Activated naive CD8-positive, alpha-beta T cell treated with anti-CD3 and anti-CD28 coated beads, Interleukin-2, amount 10 ng/mL, durations not matched to agents 7 days and 5 days (primary cell): ENCODE measurements around the gene XG. TPM values are rescaled to one million over a fixed set of nuclear protein-coding genes. Genes with fewer than 3 reads are reported as not detected.
"Not testable (repeated sequence)": the region's sequence is repeated elsewhere in the genome, so short reads cannot be mapped to it uniquely, and the experiment has no call there.

Experiments
- ATAC-seq: fragments of 150-1000 bp; cut with Tn5 transposase; one replicate; pipeline ENCODE4 v1.10.0; 2021; ENCODE audit warnings: low read depth, moderate library complexity
- POLR2A ChIA-PET: fragments of 350-600 bp; sonication (Branson Sonifier 250); formaldehyde crosslinking; loops from one replicate; lab custom pipeline; 2021; ENCODE audit warnings: antibody characterized with exemption; lab: Charles Lee
- DNase-seq: peaks from one replicate; pipeline ENCODE4 v3.0.0; 2021
- H3K27ac Mint-ChIP-seq: one replicate; pipeline ENCODE4 v1.8.0; 2022; ENCODE audit warnings: mild to moderate bottlenecking, mixed read lengths
- H3K27me3 Mint-ChIP-seq: one replicate; pipeline ENCODE4 v1.8.0; 2022; ENCODE audit warnings: mild to moderate bottlenecking, moderate library complexity, mixed read lengths
- H3K36me3 Mint-ChIP-seq: one replicate; pipeline ENCODE4 v1.8.0; 2021; ENCODE audit warnings: mild to moderate bottlenecking, mixed read lengths
- H3K4me1 Mint-ChIP-seq: one replicate; pipeline ENCODE4 v1.8.0; 2021; ENCODE audit warnings: mixed read lengths
- H3K4me3 Mint-ChIP-seq: one replicate; pipeline ENCODE4 v1.8.0; 2022; ENCODE audit warnings: mild to moderate bottlenecking, moderate library complexity, mixed read lengths
- H3K9me3 Mint-ChIP-seq: one replicate; pipeline ENCODE4 v1.8.0; 2021; ENCODE audit warnings: mixed read lengths
- total RNA-seq, 2 experiments: library from RNA; stranded (reverse); gene quantifications; one replicate each; pipeline ENCODE4 v1.2.3, GENCODE V29; 2021

XG gene
- total RNA-seq, 2 experiments from 2014 or later = 0.43 TPM; not detected in 1

DNA sequence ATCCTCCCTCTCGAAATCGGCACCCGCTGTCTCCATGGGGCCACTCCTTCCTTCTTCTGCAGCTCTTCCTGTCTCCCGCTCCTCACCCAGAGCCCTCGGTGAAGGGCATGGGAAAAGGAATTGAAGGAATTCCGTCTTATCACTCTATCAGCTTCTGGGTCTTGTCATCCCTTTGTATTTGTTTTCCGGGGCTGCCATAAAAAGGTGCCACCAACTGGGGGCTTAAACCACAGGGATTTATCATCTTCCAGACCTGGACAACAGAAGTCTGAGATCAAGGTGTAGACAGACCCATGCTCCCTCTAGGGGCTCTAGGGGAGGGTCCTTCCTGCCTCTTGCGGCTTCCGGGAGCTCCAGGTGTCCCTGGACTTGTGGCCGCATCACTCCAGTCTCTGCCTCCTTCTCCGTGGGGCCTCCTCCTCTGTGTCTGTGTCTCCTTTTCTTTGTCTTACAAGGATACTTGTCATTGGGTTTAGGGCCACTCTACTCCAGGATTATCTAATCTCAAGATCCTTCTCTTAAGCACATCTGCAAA lies 36.7 kb upstream of the XG start:
- H3K4me1 Mint-ChIP-seq = peaks cover 38% of the 10 kb centered on the region
- no peak overlapping the region for H3K27ac Mint-ChIP-seq
- no peak overlapping the region for H3K4me3 Mint-ChIP-seq
- H3K36me3 Mint-ChIP-seq = peaks cover 55% of the 10 kb centered on the region
- DNase-seq (no peak), ATAC-seq (no peak)
- no peaks in the 10 kb centered on the region for H3K27me3 Mint-ChIP-seq
- POLR2A ChIA-PET = no interaction called here
- peaks cover 1% of the 10 kb centered on the region for H3K9me3 Mint-ChIP-seq

DNA sequence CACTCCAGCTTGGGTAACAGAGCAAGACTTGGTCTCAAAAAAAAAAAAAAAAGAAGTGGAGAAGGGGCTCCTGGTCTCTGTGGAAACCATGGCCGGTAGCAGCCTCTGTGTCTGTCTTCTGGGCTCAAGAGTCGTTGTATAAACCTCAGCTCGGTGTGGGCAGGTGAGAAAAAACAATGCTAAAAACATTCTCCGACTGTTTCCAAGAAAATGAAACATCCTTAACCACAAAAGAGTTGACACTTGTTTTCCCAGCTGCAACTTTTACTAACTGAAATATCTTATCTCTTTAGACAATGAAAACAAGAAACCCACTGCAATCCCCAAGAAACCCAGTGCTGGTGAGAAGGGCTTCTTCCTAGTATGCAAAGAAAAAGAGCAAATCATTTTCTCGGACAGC lies 34.5 kb upstream of the XG start:
- Mint-ChIP-seq H3K9me3 (peaks cover 1% of the 10 kb centered on the region), H3K27me3 (no peaks in the 10 kb centered on the region), H3K27ac (peak overlapping the region; percentile 32), H3K4me3 (no peak overlapping the region), H3K4me1 (peaks cover 30% of the 10 kb centered on the region), H3K36me3 (peaks cover 55% of the 10 kb centered on the region)
- POLR2A ChIA-PET = no interaction called here
- no peak for DNase-seq
- no peak for ATAC-seq

DNA sequence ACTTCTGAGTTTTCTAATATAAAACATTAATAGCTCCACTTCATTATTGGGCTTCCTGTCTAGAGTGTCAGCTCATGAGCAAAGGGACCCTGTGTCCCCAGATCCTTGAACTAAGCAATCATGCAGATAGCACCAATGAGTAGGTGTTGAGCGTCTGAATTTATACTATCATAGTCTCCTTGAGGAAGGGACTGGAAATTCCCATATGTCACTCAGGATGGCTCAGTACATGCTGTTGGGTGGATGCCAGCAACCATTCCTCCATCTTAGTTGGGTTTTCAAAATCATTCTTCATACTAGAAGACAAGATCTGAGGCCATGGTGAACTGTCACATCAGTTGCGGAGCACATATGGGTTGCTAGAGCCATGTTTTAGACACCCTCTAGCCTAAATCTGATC lies 33.0 kb upstream of the XG start:
- DNase-seq = no peak
- no peak overlapping the region for H3K27ac Mint-ChIP-seq
- H3K36me3 Mint-ChIP-seq = peaks cover 65% of the 10 kb centered on the region
- no peak overlapping the region for H3K4me3 Mint-ChIP-seq
- peaks cover 28% of the 10 kb centered on the region for H3K4me1 Mint-ChIP-seq
- no peaks in the 10 kb centered on the region for H3K27me3 Mint-ChIP-seq
- peaks cover 1% of the 10 kb centered on the region for H3K9me3 Mint-ChIP-seq
- POLR2A ChIA-PET = no interaction called here
- no peak for ATAC-seq

DNA sequence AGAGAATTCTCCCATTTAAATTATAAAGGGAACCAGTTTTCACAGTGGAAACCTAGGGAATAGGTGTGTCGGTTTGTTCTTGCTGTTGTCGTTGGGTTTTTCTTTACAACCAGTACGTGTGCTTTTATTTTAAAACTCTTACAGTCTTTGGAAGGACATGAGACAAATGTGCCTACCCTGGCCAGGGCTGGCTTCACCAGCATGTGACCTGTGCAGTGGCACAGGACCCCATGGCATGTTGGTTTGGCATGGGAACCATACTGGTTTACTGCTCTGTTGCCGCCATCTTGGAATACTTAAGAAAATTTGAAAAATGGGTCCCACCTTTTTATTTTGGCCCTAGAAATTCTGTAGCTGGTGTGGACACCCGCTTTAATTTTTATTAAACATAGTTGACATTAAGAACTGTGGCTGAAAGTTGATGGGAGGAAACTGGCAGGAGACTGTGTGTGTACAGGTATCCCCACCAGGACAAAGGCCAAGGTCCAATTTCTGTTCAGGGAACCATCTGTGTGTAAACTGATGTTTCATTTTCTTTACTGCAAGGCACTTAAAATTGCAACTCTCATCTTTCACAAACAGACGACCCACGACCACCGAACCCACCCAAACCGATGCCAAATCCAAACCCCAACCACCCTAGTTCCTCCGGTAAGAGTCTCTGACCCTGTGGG lies 31.9 kb upstream of the XG start:
- Mint-ChIP-seq H3K27me3 (no peaks in the 10 kb centered on the region), H3K36me3 (peaks cover 62% of the 10 kb centered on the region), H3K9me3 (peaks cover 1% of the 10 kb centered on the region), H3K4me3 (no peak overlapping the region), H3K27ac (no peak overlapping the region), H3K4me1 (peaks cover 19% of the 10 kb centered on the region)
- ATAC-seq = no peak
- POLR2A ChIA-PET = no interaction called here
- DNase-seq = no peak

DNA sequence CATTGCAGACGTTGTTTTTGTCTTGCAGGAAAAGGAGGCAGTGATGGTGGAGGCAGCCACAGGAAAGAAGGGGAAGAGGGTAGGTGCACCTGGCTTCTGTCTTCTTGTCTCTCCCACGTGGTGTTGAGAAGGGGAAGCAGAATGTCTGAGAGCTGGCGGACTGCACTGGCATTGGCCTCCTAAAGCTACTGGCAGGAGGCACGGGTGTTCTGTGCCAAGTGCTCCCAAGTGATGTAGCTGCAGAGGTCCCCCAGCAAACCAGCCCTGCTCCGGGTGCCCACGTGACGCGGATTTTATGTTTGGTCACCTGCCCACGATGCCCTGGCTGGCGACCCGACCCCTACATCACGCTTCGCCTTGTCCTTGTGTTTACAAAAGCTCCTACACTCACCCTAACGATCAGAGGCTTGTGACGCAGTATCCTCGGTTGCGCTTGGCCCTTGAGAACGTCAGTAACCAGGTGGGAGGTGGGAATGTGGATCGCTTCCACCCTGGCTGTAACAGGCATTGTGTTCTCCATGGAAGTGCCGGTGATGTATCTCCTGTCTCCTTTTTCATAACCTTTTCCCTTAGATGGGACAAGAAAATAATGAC lies 28.5 kb upstream of the XG start:
- Mint-ChIP-seq H3K4me3 (no peak overlapping the region), H3K27ac (no peak overlapping the region), H3K27me3 (no peaks in the 10 kb centered on the region), H3K9me3 (peaks cover 1% of the 10 kb centered on the region), H3K4me1 (no peaks in the 10 kb centered on the region), H3K36me3 (peaks cover 56% of the 10 kb centered on the region)
- POLR2A ChIA-PET = no interaction called here
- ATAC-seq (no peak), DNase-seq (no peak)

DNA sequence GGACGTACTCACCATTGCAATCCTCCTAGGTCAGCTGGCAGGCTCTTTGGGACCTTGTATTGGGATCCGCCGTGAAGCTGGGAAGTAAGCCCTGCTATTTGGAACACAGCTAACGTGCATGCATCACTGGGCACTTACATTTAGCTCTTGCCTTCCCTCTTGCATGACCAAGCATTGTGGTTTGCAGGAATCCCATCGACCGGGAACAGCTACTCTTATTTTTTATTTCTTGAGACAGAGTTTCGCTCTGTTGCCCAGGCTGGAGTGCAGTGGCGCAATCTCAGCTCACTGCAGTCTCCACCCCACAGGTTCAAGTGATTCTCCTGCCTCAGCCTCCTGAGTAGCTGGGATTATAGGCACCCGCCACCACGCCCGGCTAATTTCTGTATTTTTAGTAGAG lies 24.6 kb upstream of the XG start:
- ATAC-seq, H3K27me3 Mint-ChIP-seq, POLR2A ChIA-PET, H3K27ac Mint-ChIP-seq, DNase-seq, H3K4me1 Mint-ChIP-seq, H3K4me3 Mint-ChIP-seq, H3K9me3 Mint-ChIP-seq: not testable (repeated sequence)
- peaks cover 59% of the 10 kb centered on the region for H3K36me3 Mint-ChIP-seq

DNA sequence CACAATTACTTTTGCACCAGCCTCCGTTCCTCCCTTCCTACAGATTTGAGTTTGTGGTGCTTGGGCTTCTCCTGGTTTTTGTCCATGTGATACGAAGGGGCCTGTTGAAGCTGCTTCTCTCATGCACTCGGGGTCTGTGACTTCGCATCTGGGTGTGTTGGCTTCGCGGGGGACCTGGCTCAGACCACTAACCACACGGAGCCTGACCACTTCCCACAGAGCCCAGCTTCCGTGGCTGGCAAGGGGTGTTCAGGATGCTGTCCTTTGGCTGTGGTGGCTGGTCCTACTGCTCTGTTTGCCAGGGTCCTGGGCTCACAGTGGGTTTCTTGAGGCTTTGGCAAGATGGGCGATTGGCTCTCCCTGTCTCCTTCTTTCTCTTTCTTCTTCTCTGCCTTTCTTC lies 19.8 kb upstream of the XG start:
- Mint-ChIP-seq H3K27ac (peak overlapping the region; percentile 60), H3K27me3 (no peaks in the 10 kb centered on the region), H3K4me1 (peaks cover 8% of the 10 kb centered on the region), H3K9me3 (no peaks in the 10 kb centered on the region), H3K4me3 (no peak overlapping the region), H3K36me3 (peaks cover 74% of the 10 kb centered on the region)
- no peak for ATAC-seq
- DNase-seq = peak; percentile 38
- POLR2A ChIA-PET = no interaction called here

DNA sequence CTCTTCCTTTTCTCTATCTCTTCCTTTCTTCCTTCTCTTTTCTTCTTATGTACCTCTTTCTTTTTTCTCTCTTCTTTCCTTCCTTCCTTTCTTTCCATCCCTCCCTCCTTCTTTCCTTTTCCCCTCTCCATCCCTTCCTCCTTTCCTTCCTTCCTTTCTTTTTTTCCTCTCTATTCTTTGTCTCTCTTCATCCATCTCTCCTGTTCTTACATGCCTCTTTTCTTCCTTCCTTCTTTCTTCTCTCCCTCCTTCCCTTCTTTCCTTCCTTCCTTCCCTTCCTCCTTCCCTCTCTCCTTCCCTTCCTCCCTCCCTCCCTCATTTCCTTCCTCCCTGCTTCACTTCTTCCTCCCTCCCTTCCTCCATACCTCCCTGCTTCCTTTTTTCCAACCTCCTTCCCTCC lies 19.2 kb upstream of the XG start:
- Mint-ChIP-seq H3K4me3 (no peak overlapping the region), H3K27ac (no peak overlapping the region), H3K4me1 (peaks cover 8% of the 10 kb centered on the region), H3K27me3 (no peaks in the 10 kb centered on the region), H3K9me3 (no peaks in the 10 kb centered on the region), H3K36me3 (peaks cover 71% of the 10 kb centered on the region)
- no peak for DNase-seq
- POLR2A ChIA-PET = no interaction called here
- ATAC-seq = no peak

DNA sequence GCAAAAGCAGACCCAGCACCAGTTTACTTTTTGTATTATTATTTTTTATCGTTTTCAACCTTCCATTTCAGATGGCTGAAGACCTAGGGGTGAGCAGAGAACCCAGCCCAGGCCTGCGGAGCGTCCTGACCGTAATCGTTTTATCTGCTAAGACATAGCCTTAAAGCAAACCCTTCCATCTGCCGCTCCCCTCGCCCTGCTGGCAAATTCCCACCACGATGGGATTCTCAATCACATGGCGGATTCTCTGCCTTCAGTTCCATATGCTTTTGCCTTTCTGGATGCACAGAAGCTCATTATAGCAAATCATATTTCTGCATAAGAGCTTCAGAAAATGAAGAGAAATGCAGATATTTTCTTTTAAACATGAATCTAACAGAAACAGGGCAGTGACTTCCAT lies 18.6 kb upstream of the XG start:
- Mint-ChIP-seq H3K9me3 (no peaks in the 10 kb centered on the region), H3K27ac (no peak overlapping the region), H3K27me3 (no peaks in the 10 kb centered on the region), H3K4me1 (peaks cover 8% of the 10 kb centered on the region), H3K36me3 (peaks cover 68% of the 10 kb centered on the region), H3K4me3 (no peak overlapping the region)
- no peak for ATAC-seq
- no peak for DNase-seq
- POLR2A ChIA-PET = no interaction called here

DNA sequence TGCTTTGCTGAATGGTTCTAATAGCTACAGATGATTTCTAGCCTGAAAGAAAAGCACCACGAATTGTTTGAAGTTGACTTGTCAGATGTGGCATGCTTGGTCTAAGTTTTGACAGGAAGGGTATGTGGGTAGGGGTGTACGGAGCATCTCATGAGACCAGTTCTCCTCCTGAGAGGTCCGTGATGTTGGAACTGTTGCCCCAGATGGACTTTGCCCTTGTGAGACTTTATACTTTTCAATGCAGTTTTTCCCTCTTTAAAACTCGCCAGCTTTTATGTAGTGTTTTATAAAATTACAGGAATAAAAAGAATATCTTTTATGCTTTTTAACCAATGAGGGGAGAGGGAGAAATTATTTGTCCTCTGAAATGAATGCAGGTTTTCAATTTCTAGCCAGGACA lies 16.6 kb upstream of the XG start:
- no peak overlapping the region for H3K4me3 Mint-ChIP-seq
- H3K36me3 Mint-ChIP-seq = peaks cover 63% of the 10 kb centered on the region
- H3K27ac Mint-ChIP-seq = no peak overlapping the region
- DNase-seq (no peak), ATAC-seq (no peak)
- POLR2A ChIA-PET = no interaction called here
- H3K27me3 Mint-ChIP-seq = no peaks in the 10 kb centered on the region
- H3K4me1 Mint-ChIP-seq = peaks cover 8% of the 10 kb centered on the region
- H3K9me3 Mint-ChIP-seq = no peaks in the 10 kb centered on the region

DNA sequence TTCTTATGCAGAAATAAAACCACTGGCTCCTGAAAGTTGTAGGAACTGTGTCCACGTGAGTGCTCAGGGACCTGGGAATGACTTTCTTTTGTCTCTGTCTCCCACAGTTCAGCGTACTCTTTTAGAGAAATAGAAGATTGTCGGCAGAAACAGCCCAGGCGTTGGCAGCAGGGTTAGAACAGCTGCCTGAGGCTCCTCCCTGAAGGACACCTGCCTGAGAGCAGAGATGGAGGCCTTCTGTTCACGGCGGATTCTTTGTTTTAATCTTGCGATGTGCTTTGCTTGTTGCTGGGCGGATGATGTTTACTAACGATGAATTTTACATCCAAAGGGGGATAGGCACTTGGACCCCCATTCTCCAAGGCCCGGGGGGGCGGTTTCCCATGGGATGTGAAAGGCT lies 11.2 kb upstream of the XG start:
- no peak overlapping the region for H3K4me3 Mint-ChIP-seq
- H3K36me3 Mint-ChIP-seq = peaks cover 50% of the 10 kb centered on the region
- ATAC-seq = no peak
- no peak for DNase-seq
- H3K27me3 Mint-ChIP-seq = no peaks in the 10 kb centered on the region
- no peaks in the 10 kb centered on the region for H3K9me3 Mint-ChIP-seq
- no peak overlapping the region for H3K27ac Mint-ChIP-seq
- no peaks in the 10 kb centered on the region for H3K4me1 Mint-ChIP-seq
- POLR2A ChIA-PET = no interaction called here

DNA sequence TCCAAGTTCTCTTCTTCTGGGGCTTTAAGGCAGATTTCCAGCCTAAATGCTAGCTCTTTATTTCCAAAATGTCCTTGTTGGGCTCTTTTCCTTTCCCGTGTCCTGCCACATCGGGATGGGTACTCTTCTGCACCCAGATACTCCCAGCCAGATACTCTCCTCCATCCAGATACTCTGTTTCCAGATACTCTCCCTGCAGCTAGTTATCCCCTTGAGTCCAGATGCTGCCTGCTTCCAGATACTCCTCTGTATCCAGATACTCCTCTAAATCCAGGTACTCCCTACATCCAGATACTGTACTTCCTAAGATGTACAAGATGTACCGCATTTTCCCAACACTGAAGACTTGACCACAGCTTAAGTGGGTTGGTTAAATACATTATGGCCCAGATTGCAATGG lies 10.5 kb upstream of the XG start:
- Mint-ChIP-seq H3K27ac (no peak overlapping the region), H3K36me3 (peaks cover 45% of the 10 kb centered on the region), H3K4me1 (no peaks in the 10 kb centered on the region), H3K27me3 (no peaks in the 10 kb centered on the region), H3K4me3 (no peak overlapping the region), H3K9me3 (no peaks in the 10 kb centered on the region)
- no peak for ATAC-seq
- POLR2A ChIA-PET = no interaction called here
- no peak for DNase-seq

DNA sequence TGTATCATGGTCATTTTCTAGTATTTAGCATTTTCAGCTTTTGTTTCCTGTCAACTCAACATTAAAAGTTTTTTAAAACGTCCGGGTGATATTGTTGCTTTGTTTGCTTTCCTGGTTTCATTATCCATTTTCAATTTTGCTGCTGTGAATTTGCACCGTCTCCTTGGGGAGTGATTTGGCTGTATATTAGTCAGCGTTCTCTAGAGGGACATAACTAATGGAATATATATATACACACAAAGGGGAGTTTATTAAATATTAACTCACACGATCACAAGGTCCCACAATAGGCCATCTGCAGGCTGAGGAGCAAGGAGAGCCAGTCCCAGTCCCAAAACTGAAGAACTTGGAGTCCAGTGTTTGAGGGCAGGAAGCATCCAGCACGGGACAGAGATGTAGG lies 5.6 kb upstream of the XG start:
- H3K4me3 Mint-ChIP-seq, DNase-seq, H3K9me3 Mint-ChIP-seq, H3K27ac Mint-ChIP-seq, POLR2A ChIA-PET, H3K4me1 Mint-ChIP-seq, H3K27me3 Mint-ChIP-seq, ATAC-seq: not testable (repeated sequence)
- peaks cover 23% of the 10 kb centered on the region for H3K36me3 Mint-ChIP-seq

DNA sequence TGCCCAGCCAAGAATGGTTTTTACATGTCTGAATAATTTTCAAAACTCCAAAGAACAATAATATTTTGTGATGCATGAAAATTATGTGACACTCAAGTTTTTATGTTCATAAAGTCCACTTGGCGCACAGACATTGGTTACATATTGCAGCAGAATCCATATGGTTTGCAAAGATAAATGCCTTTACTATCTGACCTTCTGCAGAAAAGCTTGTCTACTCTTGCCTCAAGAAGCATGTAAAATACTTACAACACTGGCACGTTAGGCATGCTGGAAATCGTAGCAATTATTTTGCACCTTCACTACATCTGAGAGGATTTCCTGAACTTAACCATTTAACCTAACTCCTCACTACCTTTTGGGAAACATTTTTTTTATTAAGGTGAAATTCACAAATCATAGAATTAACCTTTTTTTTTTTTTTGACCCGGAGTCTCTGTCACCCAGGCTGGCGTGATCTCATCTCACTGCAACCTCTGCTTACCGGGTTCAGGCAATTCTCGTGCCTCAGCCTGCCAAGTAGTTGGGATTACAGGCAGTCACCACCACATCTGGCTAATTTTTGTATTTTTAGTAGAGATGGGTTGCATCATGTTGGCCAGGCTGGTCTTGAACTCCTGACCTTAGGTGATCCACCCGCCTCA lies 3.5 kb upstream of the XG start:
- peaks cover 4% of the 10 kb centered on the region for H3K27me3 Mint-ChIP-seq
- no peaks in the 10 kb centered on the region for H3K9me3 Mint-ChIP-seq
- DNase-seq (no peak), ATAC-seq (no peak)
- no peak overlapping the region for H3K4me3 Mint-ChIP-seq
- no peaks in the 10 kb centered on the region for H3K4me1 Mint-ChIP-seq
- POLR2A ChIA-PET = no interaction called here
- H3K27ac Mint-ChIP-seq = no peak overlapping the region
- peaks cover 7% of the 10 kb centered on the region for H3K36me3 Mint-ChIP-seq
